GM12878 (cell line): ENCODE results near the gene SEMA3B. TPM values are rescaled to one million over a fixed set of nuclear protein-coding genes. Genes with fewer than 3 reads are reported as not detected.

Experiments
- ATAC-seq: fragments of 200-7000 bp; cut with Tn5 transposase; 3 replicates; pipeline ENCODE4 v1.9.1; 2020; ENCODE audit warnings: mild to moderate bottlenecking, moderate library complexity
- BruUV-seq: library from RNA; stranded (reverse); fragments of 400-500 nt; replicated peaks from 2 replicates; lab custom pipeline; 2021; lab: Mats Ljungman, UMichigan
- CTCF ChIA-PET: fragments of 300-600 bp; sonication (Branson Sonifier 250); formaldehyde crosslinking; extraction: SDS; loops from one replicate; lab custom pipeline; 2021; ENCODE audit warnings: inconsistent platforms; lab: Yijun Ruan, JAX
- POLR2A ChIA-PET: fragments of 350-600 bp; formaldehyde crosslinking; extraction: SDS; loops from one replicate; lab custom pipeline; 2021; ENCODE audit warnings: inconsistent platforms; lab: Charles Lee
- RAD21 ChIA-PET: fragments of 300-600 bp; sonication (Branson Sonifier 250); formaldehyde crosslinking; loops from one replicate; lab custom pipeline; 2023; ENCODE audit warnings: antibody characterized with exemption; ENCODE audit not compliant: unreplicated experiment; lab: Charles Lee
- SMC1A ChIA-PET: fragments of 300-600 bp; sonication (Branson Sonifier 250); formaldehyde crosslinking; loops from one replicate; lab custom pipeline; 2023; ENCODE audit not compliant: unreplicated experiment, uncharacterized antibody; lab: Charles Lee
- DNase-seq: peaks from one replicate; pipeline ENCODE4 v3.0.0-alpha.2; 2011; ENCODE audit warnings: low read depth, low spot score
- FAIRE-seq: peaks from 3 replicates; lab custom pipeline; 2011; peaks lifted over from hg19 to GRCh38; lab: Jason Lieb, UNC
- H2AFZ ChIP-seq: 2 replicates; pipeline ENCODE4 v1.6.0; 2011; ENCODE audit warnings: low read depth, low read length, control low read depth; ENCODE audit not compliant: control insufficient read depth
- H3K27ac ChIP-seq: 2 replicates; pipeline ENCODE4 v1.5.1; 2011; ENCODE audit warnings: control low read depth; ENCODE audit not compliant: control insufficient read depth, insufficient read depth
- H3K27me3 ChIP-seq, 2 experiments: replicated peaks in 1 of 2; 2 replicates each; pipeline versions ENCODE4 v1.6.0 to v1.6.1; 2011; ENCODE audit warnings: low read length in 1 of 2; ENCODE audit not compliant: control insufficient read depth in 2 of 2, insufficient read depth in 2 of 2
- H3K36me3 ChIP-seq, 2 experiments: 2 replicates each; pipeline ENCODE4 v1.5.1; 2011; ENCODE audit warnings: low read length in 1 of 2; ENCODE audit not compliant: control insufficient read depth in 2 of 2, insufficient read depth in 2 of 2
- H3K4me1 ChIP-seq: 2 replicates; pipeline ENCODE4 v1.6.1; 2011; ENCODE audit warnings: mild to moderate bottlenecking, low read length, moderate library complexity, mixed read lengths; ENCODE audit not compliant: control insufficient read depth, insufficient read depth
- H3K4me2 ChIP-seq: 2 replicates; pipeline ENCODE4 v1.6.0; 2011; ENCODE audit warnings: control low read depth; ENCODE audit not compliant: control insufficient read depth, insufficient read depth
- H3K4me3 ChIP-seq: fragments of 200-600 bp; sonication (generic); 2 replicates; pipeline ENCODE4 v1.5.1; 2016
- H3K79me2 ChIP-seq: 2 replicates; pipeline ENCODE4 v1.6.0; 2011; ENCODE audit warnings: low read length; ENCODE audit not compliant: control insufficient read depth, insufficient read depth
- H3K9ac ChIP-seq: 2 replicates; pipeline ENCODE4 v1.8.0; 2011; ENCODE audit warnings: low read length, control low read depth, mixed read lengths; ENCODE audit not compliant: control insufficient read depth, insufficient read depth
- H3K9me3 ChIP-seq: replicated peaks from 3 replicates; pipeline ENCODE4 v1.5.1; 2011; ENCODE audit warnings: mild to moderate bottlenecking, low read length; ENCODE audit not compliant: control insufficient read depth, insufficient read depth
- H4K20me1 ChIP-seq: 2 replicates; pipeline ENCODE4 v1.6.0; 2011; ENCODE audit not compliant: control insufficient read depth, insufficient read depth
- DPF2 ChIP-seq: fragments of 450-650 bp; IDR thresholded peaks from 2 replicates; pipeline ENCODE4 v1.6.1; 2017; ENCODE audit warnings: mild to moderate bottlenecking
- NR2F1 ChIP-seq: fragments of 450-650 bp; conservative IDR thresholded peaks from 2 replicates; pipeline ENCODE4 v1.6.1; 2017; ENCODE audit warnings: mild to moderate bottlenecking
- PBX3 ChIP-seq: IDR thresholded peaks from 2 replicates; pipeline ENCODE4 v1.6.1; 2011; ENCODE audit warnings: mild to moderate bottlenecking, low read depth, low read length, moderate library complexity; ENCODE audit not compliant: insufficient replicate concordance
- REST ChIP-seq: IDR thresholded peaks from 2 replicates; pipeline ENCODE4 v1.6.1; 2012; ENCODE audit warnings: mild to moderate bottlenecking, low read depth, low read length
- RUNX3 ChIP-seq: IDR thresholded peaks from 2 replicates; pipeline ENCODE4 v1.6.1; 2012; ENCODE audit warnings: low read length, inconsistent platforms
- WGBS: methylation state at CpG from one replicate; pipeline ENCODE4 v1.1.6; 2016; ENCODE audit warnings: low lambda C conversion rate; ENCODE audit not compliant: insufficient replicate concordance, insufficient coverage; ENCODE audit errors: missing lambda C conversion rate; 5-methylcytosine and 5-hydroxymethylcytosine counted together
- in situ Hi-C: fragments of 300-500 bp; cut with MboI; formaldehyde crosslinking; loops from 9 replicates; pipeline ENCODE4 v1.14.3; 2018; ENCODE audit warnings: mixed read lengths
- intact Hi-C: fragments of 100-400 bp; cut with micrococcal nuclease; formaldehyde crosslinking; loops from one replicate; pipeline ENCODE4 v1.14.2; 2022; ENCODE audit not compliant: unreplicated experiment
- polyA plus RNA-seq, 11 experiments: library from polyadenylated mRNA; depleted of rRNA in 4 of 11; unstranded in 6 of 11; stranded (reverse) in 5 of 11; fragments of >200 nt; fragmentation: Nextera tagmentation in 4 of 11; fragmentation: Illumina TruSeq in 1 of 11; extraction: Ambion mirVana in 4 of 11; extraction: Trizol in 1 of 11; gene quantifications; 1 replicate in 1 of 11; 2 replicates in 10 of 11; pipeline versions ENCODE4 v1.2.1 to v1.2.3, GENCODE V29; 2011 to 2016; ENCODE audit warnings: inconsistent platforms in 2 of 11, missing spikeins in 2 of 11, low read depth in 1 of 11
- total RNA-seq, 4 experiments: library from RNA; depleted of rRNA in 3 of 4; stranded (reverse); fragments of >200 nt in 3 of 4; fragmentation: Illumina TruSeq in 1 of 4; extraction: Trizol in 1 of 4; gene quantifications; 2 replicates each; pipeline versions ENCODE4 v1.2.1 to v1.2.3, GENCODE V29; 2013 to 2021
- TF ChIP-seq, protein P1 (sequence below): IDR thresholded peaks from 2 replicates; pipeline ENCODE4 v1.6.1; 2011; ENCODE audit warnings: borderline replicate concordance, low read depth, mild to moderate bottlenecking, moderate library complexity, mixed read lengths, low read length; ENCODE audit not compliant: insufficient read depth; ENCODE audit errors: extremely low read length
- TF ChIP-seq, protein P2 (sequence below): fragments of 450-650 bp; IDR thresholded peaks from 2 replicates; pipeline ENCODE4 v1.6.1; 2018; ENCODE audit warnings: mild to moderate bottlenecking, low read depth, moderate library complexity; ENCODE audit not compliant: partially characterized antibody
- TF ChIP-seq, protein P3 (sequence below): IDR thresholded peaks from 2 replicates; pipeline ENCODE4 v1.6.1; 2011; ENCODE audit warnings: low read depth, mild to moderate bottlenecking, low read length, moderate library complexity, borderline replicate concordance; ENCODE audit errors: extremely low read depth

Gene SEMA3B
- total and polyA plus RNA-seq, 10 of the 15 experiments (the other 5 are each of a cell fraction or from before 2014, with no cell fraction given), result 0.06 to 0.59 (median 0.14) TPM; not detected in 2

DNA sequence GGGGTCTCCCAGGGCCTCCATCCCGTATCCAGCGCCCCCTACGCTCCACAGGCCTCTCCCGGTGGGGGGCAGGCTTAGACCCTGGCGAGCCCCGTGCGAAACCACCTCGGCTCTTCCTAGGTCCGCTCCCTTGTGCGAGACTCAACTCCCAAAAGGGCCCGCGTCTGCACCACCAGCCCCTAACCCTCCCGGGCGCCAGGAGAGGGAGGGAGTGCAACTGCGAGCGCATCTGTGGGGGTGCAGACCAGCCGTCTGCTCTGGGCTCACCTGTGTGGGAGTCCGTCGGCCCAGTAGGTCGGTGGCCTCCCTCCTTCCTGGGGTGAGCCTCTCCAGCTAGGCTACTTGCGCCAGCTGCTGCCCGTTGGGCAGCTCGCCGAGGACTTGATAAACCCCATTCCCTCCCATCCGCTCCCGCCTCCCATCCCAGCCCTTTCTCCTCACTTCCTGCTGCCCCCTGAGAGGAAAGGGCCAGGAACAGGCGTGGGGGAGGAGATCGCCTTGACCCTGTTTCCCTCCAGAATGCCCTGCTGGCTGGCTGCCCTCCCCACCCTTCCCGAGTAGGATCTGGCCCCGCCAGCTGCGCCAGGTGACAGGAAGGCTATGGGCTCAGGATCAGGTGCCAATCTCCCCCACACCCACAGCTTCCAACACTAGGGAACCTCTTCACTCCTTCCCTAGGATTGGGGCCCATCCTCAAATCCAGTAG, 53.6 kb downstream of the SEMA3B start, which contains the start of gene HYAL2 (continued):
- TF ChIP-seq REST (no peak), DPF2 (no peak)
- TF ChIP-seq, all 136 proteins: peak for 0

DNA sequence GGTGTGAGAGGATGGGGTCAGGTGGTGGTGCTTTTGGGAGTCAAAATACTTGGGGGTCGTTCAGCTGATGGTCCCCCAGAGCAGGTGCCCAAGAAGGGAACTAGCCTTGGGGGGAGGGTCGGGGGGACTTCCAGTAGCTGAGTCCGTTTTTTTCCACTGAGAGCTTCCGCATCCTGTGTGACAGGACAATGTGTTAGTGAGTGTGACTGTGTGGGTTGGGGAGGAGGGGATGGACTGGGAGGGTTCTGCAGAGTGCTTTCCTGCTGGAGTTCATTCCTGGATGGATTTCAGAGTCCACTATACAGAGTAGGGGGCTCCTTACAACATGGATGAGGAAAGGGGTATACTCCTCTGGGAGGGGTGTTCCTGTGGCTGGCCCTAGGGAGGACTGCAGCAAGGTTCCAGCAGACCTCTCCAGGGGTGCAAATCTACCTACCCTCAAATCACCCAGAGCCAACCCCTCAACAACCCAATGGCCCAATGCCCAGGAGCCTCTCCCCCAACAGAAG, 54.2 kb downstream of the SEMA3B start:
- BruUV-seq, result no TSS peak
- ATAC-seq (no peak), FAIRE-seq (no peak), DNase-seq (no peak)
- intact Hi-C loops, result no loop called here
- H3K4me3 ChIP-seq, result no peak overlapping the region
- no peaks in the 10 kb centered on the region for H4K20me1 ChIP-seq
- 28% methylated on average over 4 of the region's 4 CpGs for WGBS
- H3K9ac ChIP-seq, result no peak overlapping the region
- ChIA-PET SMC1A (no interaction called here), RAD21 (interaction anchor here (2.3 kb wide), 1 partner anchor 31 kb away, joined by 6 read pairs; the partner anchor contains the start of gene IFRD2), POLR2A (interaction anchor here (0.7 to 2.0 kb wide), 3 partner anchors 11 to 18 kb away, joined by 3 to 8 read pairs (median 5); partner anchors contain the start of gene RASSF1), CTCF (interaction anchor here (1.3 to 5.1 kb wide), 3 partner anchors 13 to 22 kb away, joined by 4 to 72 read pairs (median 11); partner anchors contain the start of genes RASSF1 and ZMYND10)
- no peak overlapping the region for H3K4me2 ChIP-seq
- no peak overlapping the region for H3K27ac ChIP-seq
- peaks cover 0 to 4% of the 10 kb centered on the region in 2 experiments; a peak in 1 of 4 replicates for H3K36me3 ChIP-seq
- H3K4me1 ChIP-seq, result peaks cover 17% of the 10 kb centered on the region
- peaks cover 19% of the 10 kb centered on the region for H3K79me2 ChIP-seq
- no peaks in the 10 kb centered on the region for H3K27me3 ChIP-seq
- H3K9me3 ChIP-seq, result no peaks in the 10 kb centered on the region
- H2AFZ ChIP-seq, result no peak overlapping the region
- in situ Hi-C loops, result no loop called here
- TF ChIP-seq, protein P1, sequence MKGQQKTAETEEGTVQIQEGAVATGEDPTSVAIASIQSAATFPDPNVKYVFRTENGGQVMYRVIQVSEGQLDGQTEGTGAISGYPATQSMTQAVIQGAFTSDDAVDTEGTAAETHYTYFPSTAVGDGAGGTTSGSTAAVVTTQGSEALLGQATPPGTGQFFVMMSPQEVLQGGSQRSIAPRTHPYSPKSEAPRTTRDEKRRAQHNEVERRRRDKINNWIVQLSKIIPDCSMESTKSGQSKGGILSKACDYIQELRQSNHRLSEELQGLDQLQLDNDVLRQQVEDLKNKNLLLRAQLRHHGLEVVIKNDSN, result no peak
- TF ChIP-seq NR2F1 (no peak), PBX3 (no peak), RUNX3 (no peak)
- TF ChIP-seq, protein P2, sequence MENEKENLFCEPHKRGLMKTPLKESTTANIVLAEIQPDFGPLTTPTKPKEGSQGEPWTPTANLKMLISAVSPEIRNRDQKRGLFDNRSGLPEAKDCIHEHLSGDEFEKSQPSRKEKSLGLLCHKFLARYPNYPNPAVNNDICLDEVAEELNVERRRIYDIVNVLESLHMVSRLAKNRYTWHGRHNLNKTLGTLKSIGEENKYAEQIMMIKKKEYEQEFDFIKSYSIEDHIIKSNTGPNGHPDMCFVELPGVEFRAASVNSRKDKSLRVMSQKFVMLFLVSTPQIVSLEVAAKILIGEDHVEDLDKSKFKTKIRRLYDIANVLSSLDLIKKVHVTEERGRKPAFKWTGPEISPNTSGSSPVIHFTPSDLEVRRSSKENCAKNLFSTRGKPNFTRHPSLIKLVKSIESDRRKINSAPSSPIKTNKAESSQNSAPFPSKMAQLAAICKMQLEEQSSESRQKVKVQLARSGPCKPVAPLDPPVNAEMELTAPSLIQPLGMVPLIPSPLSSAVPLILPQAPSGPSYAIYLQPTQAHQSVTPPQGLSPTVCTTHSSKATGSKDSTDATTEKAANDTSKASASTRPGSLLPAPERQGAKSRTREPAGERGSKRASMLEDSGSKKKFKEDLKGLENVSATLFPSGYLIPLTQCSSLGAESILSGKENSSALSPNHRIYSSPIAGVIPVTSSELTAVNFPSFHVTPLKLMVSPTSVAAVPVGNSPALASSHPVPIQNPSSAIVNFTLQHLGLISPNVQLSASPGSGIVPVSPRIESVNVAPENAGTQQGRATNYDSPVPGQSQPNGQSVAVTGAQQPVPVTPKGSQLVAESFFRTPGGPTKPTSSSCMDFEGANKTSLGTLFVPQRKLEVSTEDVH, result no peak
- TF ChIP-seq, protein P3, sequence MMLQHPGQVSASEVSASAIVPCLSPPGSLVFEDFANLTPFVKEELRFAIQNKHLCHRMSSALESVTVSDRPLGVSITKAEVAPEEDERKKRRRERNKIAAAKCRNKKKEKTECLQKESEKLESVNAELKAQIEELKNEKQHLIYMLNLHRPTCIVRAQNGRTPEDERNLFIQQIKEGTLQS, result no peak
